WI38 (cell line): Measurements from ENCODE around the gene AIFM3.

ENCODE experiments used
- H3K4me3 ChIP-seq: 2 replicates; pipeline ENCODE4 v1.5.1; 2011; ENCODE audit warnings: low read depth, mild to moderate bottlenecking, control low read depth, low read length
- TF ChIP-seq, protein P1 (sequence below): IDR thresholded peaks from 2 replicates; pipeline ENCODE4 v1.5.1; 2012; ENCODE audit warnings: low read depth, mild to moderate bottlenecking, control low read depth, low read length

Gene AIFM3

DNA sequence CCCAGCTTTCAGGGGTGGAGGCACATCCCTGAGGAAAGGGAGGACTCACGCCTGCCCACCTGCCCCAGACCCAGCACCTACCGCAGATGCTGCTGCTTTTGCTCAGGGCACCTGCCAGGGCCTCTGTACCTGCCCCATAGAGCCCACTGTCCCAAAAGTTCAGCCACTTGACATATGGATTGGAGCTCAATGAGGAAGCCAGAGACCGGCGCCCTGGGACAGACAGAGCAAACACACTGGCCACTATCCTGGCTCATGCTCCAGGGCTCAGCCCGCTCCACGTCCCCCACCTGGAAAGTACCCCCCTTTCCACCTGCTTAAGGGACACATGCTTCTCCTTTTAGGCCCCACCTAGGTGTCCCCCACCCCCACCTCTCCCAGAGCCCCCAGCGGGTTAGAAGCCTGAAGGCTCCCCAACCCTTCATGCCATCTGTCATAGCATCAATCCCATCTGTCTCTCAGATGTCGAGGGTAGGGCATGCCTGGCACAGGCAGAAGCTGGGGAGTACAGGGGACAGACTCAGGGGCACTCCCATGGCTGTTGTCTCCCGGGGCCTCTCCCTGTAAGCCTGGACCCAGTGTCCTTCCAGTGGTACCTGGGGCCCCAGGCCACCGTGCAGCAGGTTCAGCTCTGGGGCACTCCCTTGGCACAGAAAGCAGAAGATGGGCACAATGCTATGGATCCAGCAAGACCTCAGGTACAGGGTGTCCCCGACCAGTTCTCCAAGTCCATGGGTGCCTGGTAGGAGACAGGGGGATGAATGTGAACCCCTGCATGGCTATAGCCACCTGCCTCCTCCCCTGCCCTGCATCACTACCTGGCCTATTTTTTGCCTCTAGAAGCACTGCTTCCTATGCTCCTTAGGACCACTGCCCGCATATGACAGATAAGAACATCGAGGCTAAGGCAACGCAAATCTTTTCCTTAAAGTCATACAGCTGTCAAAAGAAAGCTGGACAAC is 45.7 kb downstream of the AIFM3 start:
- H3K4me3 ChIP-seq, result no peak overlapping the region
- TF ChIP-seq, protein P1, sequence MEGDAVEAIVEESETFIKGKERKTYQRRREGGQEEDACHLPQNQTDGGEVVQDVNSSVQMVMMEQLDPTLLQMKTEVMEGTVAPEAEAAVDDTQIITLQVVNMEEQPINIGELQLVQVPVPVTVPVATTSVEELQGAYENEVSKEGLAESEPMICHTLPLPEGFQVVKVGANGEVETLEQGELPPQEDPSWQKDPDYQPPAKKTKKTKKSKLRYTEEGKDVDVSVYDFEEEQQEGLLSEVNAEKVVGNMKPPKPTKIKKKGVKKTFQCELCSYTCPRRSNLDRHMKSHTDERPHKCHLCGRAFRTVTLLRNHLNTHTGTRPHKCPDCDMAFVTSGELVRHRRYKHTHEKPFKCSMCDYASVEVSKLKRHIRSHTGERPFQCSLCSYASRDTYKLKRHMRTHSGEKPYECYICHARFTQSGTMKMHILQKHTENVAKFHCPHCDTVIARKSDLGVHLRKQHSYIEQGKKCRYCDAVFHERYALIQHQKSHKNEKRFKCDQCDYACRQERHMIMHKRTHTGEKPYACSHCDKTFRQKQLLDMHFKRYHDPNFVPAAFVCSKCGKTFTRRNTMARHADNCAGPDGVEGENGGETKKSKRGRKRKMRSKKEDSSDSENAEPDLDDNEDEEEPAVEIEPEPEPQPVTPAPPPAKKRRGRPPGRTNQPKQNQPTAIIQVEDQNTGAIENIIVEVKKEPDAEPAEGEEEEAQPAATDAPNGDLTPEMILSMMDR, result no peak

DNA sequence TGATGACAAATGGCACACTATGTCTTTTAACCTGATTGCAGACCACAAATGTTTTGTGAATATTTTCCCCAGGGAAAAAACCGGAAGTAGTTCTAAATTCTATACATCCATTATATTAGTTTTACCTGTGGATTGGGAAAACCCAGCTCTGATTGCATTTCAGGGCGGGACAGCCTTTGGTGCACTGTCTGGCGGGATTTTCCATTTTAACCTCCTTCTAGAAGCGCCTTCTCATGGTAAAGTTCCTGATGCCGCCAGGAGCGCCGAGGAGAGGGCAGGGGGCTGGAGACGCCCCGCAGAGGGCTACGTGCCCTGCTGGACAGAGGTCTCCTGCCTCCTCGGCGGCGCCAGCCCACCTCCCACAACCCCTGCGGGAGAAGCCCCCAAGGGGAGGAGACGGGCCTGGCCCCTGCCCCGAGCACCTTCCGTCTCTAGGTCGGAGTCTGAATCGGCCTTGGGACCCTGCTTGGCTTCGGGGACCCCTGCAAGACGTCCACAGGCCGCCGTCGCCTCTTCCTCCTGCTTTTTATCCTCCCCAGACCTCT is 46.7 kb downstream of the AIFM3 start:
- H3K4me3 ChIP-seq, result peak overlapping the region; percentile 57
- TF ChIP-seq, protein P1, result no peak

DNA sequence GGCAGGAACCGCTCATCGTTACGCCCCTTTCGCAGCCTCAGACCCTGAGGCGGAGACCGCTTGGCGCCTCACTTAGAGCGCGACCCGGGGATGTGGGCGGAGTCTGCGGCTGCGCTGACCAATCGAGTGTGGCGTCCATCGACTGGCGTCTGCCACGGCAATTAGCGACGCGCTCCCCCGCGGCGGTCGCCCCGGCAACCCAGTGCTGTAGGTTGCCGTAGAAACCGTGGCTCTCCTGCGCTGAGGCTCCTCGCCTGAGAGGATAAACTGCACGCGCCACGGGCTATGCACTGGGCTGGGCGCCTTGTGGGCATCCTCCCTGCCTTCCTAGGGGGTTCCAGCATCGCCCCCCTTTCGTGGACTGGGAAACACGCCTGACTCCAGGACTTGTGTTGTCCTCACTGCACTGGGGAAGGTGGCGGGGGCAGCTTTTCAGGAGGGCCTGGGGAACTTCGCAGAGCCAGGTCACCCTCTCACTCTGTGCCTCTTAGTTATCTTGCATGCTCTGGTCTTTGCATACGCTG is 47.2 kb downstream of the AIFM3 start:
- peak overlapping the region; percentile 57 for H3K4me3 ChIP-seq
- TF ChIP-seq, protein P1, result no peak

DNA sequence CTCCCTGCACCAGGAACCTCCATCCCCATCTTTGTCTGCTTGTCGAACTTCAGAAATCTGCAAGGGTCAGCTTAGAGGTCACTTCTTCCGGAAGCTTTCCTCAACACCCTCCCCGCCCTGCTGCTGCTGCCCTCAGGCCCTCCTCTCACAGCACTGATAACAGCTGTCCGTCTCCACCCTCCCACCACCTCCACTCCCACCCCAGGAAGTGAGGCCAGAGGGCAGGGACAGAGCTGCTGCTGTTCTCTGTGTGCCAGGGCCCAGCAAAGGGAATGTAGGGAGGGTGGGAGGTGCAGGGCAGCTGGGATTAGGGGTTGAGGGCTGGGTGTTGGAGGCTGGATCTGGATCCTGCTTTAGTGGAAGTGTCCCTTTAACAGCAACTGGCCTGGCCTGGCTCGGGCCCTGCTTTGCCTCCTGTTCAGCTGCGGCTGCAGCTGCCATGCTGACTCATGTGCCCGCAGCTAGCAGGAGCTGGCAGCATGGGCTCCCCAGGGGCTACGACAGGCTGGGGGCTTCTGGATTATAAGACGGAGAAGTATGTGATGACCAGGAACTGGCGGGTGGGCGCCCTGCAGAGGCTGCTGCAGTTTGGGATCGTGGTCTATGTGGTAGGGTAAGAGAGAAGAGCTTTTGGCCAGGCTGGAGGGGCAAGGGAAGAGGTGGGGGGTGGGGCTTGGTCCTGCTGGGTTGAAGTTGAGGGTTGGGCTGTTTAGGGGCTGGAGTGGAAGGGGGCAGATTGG is 47.8 kb downstream of the AIFM3 start, which contains the start of gene P2RX6:
P2RX6 (plus strand) TSS at position 440 of the 740 bp plus-strand sequence; CDS start at position 450, 10 bp downstream.
- TF ChIP-seq, protein P1, result no peak
- peak within 1 kb of the TSS; percentile 57 for H3K4me3 ChIP-seq

DNA sequence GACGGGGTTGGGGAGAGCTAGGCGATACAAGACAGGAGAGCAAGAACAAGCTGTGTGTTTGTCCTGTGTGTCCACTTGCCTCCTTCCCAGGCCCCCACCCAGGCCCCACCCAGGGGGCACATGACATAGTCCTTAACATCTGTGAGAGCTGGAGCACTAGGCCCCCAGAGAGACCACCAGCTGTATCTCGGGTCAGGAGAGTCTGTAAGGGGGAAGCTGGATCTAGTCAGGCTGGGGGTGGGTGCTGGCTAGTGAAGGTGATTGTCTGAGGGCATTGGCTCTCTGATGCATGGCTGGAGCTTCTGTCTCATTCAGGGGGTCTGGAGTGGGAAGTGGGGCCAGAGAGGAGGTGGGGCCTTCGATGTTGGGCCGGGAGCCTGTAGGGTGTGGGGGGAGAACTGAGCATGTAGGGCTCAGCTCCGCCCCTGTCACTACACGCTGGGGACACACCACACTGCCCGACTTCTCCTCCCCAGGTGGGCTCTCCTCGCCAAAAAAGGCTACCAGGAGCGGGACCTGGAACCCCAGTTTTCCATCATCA is 48.5 kb downstream of the AIFM3 start:
- H3K4me3 ChIP-seq, result no peak overlapping the region
- TF ChIP-seq, protein P1, result no peak

DNA sequence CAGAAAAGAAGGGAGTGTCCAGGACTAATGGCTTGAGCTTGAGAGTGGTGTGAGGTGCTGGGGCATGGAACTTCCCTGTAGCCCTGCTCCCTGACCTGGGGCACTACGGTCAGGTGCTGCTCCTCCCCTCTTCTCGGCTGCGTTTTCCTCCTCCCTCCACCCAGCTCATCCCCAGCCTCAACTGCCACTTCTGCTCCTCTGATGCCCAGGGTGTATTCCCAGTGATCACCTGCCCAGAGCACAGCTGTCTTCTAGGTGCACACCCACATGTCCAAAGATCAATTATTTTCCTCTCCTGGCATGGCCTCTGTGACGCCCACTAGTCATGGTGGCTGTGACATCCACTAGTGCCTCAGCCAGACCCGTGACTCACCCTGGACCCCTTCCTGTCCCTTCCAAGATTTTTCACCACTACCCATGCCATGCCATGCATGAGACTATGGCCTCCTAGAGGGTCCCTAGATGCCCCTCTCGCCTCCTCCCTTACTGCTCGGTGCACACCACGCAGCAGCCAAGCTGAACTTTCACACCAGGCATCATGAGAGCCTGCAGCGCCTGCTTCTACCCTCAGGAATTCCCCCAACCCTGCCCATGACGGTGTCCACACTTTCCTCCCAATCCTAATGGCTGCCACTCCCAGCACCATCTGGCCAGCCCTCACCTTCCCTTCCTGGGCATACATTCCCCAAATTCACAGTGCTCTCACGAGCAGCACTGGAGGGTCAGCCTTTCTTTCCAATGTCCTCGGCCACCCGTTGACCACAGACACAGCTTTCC is 49.8 kb downstream of the AIFM3 start:
- TF ChIP-seq, protein P1, result no peak
- no peak overlapping the region for H3K4me3 ChIP-seq
